ENCODE results near the gene COL2A1.
A peak's percentile ranks its signal among the peaks of the same experiment; 100 is the strongest.
"Not testable (repeated sequence)": the region's sequence is repeated elsewhere in the genome, so short reads cannot be mapped to it uniquely, and the experiment has no call there.

COL2A1 gene

DNA sequence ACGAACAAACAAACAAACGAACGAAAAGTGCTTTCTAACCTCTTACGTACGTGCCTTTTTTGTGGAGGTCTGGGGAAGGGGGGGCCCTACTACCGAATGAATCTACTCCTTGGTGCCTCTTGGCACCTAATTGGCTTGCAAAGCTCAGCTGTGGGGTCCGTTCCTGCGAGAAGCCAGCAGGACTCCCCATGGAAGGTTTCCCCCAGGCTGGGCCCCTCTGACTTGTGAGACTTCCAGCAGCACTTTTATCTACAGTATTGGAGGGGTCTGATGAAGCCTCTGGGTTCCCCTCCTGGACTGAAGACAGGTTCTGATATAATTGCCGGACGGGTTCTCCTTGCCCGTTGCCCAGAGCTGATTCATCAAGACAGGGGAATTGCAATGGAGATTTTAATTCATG is 42.1 kb downstream of the COL2A1 start:
- peaks cover 10% of the 10 kb centered on the region for H3K4me1 ChIP-seq
- no peak overlapping the region for H3K4me3 ChIP-seq
- H3K27me3 ChIP-seq (ENCODE audit: low read depth): no peaks in the 10 kb centered on the region
- no peak for DNase-seq (ENCODE audit: low spot score in 2 of 2)
- in situ Hi-C loops (cut with MboI; ENCODE audit: low sequenced_read_pairs): no loop called here
- peaks cover 9% of the 10 kb centered on the region for H3K9me3 ChIP-seq
- peaks cover 24% of the 10 kb centered on the region for H3K36me3 ChIP-seq (replicated peaks)

DNA sequence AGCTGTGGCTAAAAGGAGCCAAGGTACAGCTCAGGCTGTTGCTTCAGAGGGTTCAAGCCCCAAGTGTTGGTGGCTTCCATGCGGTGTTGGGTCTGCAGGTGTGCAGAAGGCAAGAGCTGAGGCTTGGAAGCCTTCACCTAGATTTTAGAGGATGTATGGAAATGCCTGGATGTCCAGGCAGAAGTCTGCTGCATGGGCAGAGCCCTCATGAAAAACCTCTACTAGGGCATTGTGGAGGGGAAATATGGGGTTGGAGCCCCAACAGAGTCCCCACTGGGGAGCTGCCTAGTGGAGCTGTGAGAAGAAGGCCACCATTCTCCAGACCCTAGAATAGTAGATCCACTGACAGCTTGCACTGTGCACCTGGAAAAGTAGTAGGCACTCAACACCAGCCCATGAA is 46.6 kb downstream of the COL2A1 start:
- H3K4me1 ChIP-seq; DNase-seq (ENCODE audit: low spot score in 2 of 2); H3K36me3 ChIP-seq (replicated peaks); H3K27me3 ChIP-seq (ENCODE audit: low read depth); H3K4me3 ChIP-seq; H3K9me3 ChIP-seq; in situ Hi-C loops (cut with MboI; ENCODE audit: low sequenced_read_pairs): not testable (repeated sequence)

DNA sequence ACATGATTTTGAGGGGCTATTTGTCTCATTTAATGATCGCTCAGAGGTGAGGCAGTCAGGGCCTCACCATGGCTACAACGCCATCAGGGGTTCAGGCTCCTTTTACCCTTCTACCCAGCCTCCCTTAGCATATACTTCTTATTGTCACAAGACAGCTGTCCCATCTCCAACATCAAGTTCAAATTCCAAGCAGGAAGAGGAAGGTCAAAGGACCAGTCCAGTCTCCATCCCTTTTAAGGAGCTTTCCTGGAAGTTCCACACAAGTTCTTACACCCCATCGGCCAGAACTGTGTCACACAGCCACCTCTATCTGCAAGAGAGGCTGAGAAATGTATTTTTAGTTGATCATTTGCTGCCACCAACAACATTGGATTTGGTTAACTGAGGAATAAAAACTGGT is 49.2 kb downstream of the COL2A1 start:
- Histone ChIP-seq H3K9me3 (peaks cover 9% of the 10 kb centered on the region), H3K4me1 (no peaks in the 10 kb centered on the region; the same call in 1 of the 2 replicates), H3K36me3 (replicated peaks) (no peaks in the 10 kb centered on the region), H3K4me3 (no peak overlapping the region), H3K27me3 (ENCODE audit: low read depth) (no peaks in the 10 kb centered on the region)
- DNase-seq (ENCODE audit: low spot score in 2 of 2): no peak
- in situ Hi-C loops (cut with MboI; ENCODE audit: low sequenced_read_pairs): no loop called here

DNA sequence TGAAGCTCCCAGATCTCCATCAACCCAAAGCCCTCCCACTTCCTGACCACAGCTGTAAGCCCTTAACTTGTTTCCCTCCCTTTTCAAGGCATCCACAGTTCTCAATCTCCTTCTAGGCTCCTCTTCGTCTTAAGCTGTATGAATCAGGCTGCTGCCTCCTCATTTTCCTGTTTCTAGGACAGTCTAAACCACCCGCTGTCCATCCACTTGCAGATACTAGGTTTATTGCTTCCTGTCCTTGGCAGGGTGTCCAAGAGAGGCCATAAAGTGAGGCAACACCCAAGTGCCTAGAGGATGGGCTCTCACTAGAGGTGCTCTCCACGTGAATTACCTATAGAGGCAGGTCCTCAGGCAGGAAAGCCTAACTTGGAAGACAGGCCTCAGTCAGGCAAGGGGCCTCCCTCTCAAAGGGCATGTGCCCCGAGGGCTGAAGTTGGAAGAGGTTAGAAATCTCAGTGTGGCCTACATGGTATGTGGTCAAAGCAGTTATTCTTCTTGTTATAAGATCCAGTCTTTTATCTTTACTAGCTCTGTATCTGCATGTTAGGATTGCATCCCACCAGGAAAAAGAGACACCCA is 49.7 kb downstream of the COL2A1 start:
- DNase-seq (ENCODE audit: low spot score in 2 of 2): no peak
- Histone ChIP-seq H3K36me3 (replicated peaks) (no peaks in the 10 kb centered on the region), H3K4me3 (no peak overlapping the region), H3K9me3 (peaks cover 9% of the 10 kb centered on the region), H3K27me3 (ENCODE audit: low read depth) (no peaks in the 10 kb centered on the region), H3K4me1 (no peaks in the 10 kb centered on the region; the same call in 1 of the 2 replicates)
- in situ Hi-C loops (cut with MboI; ENCODE audit: low sequenced_read_pairs): no loop called here

DNA sequence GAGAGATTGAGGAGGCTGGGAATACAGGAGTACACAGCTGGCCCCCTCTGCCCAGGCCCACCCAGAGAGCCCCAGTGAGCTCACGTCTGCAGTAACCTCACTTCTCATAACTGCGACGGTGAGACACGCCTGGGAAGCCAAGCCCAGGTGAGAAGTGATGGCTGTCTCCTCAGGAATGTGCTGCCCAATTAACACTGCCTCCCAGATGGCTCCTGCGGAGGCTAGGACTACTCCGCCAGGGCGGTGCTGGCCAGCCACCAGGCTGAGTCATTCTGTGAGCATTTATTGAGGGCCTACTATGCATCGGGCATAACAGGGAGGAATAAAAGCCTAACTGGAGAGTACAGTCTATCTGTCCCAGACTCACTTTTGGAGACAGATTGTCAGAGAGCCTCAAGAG is 50.2 kb downstream of the COL2A1 start:
- no peaks in the 10 kb centered on the region for H3K36me3 ChIP-seq (replicated peaks)
- H3K9me3 ChIP-seq: peaks cover 9% of the 10 kb centered on the region
- H3K4me1 ChIP-seq: no peaks in the 10 kb centered on the region; the same call in 1 of the 2 replicates
- in situ Hi-C loops (cut with MboI; ENCODE audit: low sequenced_read_pairs): no loop called here
- no peaks in the 10 kb centered on the region for H3K27me3 ChIP-seq (ENCODE audit: low read depth)
- no peak overlapping the region for H3K4me3 ChIP-seq
- DNase-seq (ENCODE audit: low spot score in 2 of 2): no peak

DNA sequence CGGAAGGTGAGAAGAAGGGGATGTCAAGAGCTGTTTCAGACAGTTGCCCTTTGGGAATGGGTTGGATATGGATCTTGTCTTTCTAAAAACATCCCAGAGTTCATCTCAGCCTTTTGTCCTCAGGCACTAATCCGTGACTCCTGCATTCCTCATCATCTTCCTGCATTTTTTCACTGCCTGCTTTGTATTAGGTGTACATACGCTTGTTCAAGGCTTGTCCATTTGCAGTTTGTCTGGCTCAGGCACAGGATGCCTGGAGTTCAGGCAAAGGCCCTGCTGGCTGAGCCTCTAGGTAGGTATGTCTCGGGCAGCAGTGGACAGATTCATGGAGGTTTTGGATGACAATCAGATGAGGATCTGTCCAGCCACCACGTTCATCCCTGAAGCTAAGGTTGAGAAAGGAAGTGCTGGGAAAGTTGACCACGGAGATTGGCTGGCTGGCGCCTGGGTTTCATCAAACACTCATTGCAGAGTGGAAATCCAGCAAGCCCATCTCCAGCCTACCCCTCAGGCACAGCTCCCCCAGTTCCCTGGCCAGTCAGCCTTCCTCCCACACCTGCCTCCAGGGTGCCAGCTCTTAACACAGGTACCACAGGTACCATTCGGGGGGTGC is 53.3 kb downstream of the COL2A1 start:
- Histone ChIP-seq H3K27me3 (ENCODE audit: low read depth) (no peaks in the 10 kb centered on the region), H3K4me3 (no peak overlapping the region), H3K9me3 (no peaks in the 10 kb centered on the region), H3K36me3 (replicated peaks) (no peaks in the 10 kb centered on the region), H3K4me1 (no peaks in the 10 kb centered on the region; the same call in 1 of the 2 replicates)
- DNase-seq (ENCODE audit: low spot score in 2 of 2): peak; percentile 33 to 46
- in situ Hi-C loops (cut with MboI; ENCODE audit: low sequenced_read_pairs): no loop called here

DNA sequence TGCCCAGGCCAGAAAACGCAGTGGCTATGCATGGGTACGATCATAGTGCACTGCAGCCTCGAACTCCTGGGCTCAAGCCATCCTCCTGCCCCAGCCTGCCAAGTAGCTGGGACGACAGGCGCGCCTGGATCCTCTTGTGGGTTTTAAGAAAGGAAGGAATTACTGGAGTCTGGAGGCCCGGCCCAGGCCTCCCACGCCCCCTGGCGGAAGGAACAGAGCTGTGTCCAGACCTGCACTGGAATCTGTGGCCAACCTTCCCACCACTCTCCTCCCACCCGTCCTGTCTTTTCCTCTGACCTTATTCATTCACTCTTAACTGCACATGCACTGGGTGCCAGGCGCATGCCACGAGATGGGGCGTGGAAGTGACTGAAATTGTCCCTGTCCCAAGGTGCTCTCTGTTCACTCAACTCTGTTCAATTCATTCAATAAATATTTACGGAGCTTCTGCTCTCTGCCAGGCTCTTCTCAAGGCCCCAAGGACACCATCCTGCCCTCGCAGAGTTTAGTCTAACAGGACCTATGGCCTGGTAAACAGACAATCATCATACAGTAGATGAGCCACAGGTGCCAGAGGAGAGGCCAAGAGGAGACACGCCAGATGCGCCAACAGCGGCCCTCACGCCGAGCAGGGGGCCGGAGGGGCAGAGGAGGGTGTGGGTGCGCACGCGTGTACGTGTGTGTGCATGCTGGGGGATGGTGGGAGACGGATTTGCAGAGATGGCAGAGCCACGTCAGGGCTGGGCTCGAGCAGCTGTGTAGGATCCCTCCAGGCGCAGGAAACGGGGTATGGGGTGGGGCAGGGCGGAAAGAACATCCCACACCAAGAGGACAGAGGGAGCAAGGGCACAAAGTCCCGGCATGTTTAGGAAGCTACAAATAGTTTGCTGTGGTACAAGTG is 54.6 kb downstream of the COL2A1 start:
- DNase-seq (ENCODE audit: low spot score in 2 of 2): peak; percentile 78 to 89
- in situ Hi-C loops (cut with MboI; ENCODE audit: low sequenced_read_pairs): no loop called here
- no peaks in the 10 kb centered on the region; the same call in 1 of the 2 replicates for H3K4me1 ChIP-seq
- H3K9me3 ChIP-seq: no peaks in the 10 kb centered on the region
- H3K36me3 ChIP-seq (replicated peaks): no peaks in the 10 kb centered on the region
- no peaks in the 10 kb centered on the region for H3K27me3 ChIP-seq (ENCODE audit: low read depth)
- no peak overlapping the region for H3K4me3 ChIP-seq

DNA sequence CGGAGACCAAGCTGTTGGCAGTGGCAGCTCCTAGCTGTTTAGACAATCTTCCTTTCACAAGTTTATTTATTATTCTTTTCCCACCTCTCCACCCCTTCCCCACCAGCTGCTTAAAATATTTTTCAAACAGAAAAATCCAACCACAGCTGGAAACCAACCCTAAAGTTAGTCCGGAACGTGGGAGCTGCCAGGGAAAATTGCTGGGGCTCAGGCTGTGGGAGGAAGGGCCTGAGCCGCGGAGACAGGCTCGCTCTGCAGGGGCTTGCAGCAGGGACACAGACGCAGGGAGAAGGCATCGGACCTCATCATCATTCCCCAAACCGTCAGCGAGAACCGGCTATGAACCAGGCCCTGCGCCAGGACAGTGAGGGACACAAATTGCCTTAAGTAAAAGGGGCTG is 56.9 kb downstream of the COL2A1 start:
- Histone ChIP-seq H3K4me3 (no peak overlapping the region), H3K9me3 (no peaks in the 10 kb centered on the region), H3K27me3 (ENCODE audit: low read depth) (no peaks in the 10 kb centered on the region), H3K4me1 (no peaks in the 10 kb centered on the region; the same call in 1 of the 2 replicates), H3K36me3 (replicated peaks) (no peaks in the 10 kb centered on the region)
- in situ Hi-C loops (cut with MboI; ENCODE audit: low sequenced_read_pairs): no loop called here
- no peak for DNase-seq (ENCODE audit: low spot score in 2 of 2)

DNA sequence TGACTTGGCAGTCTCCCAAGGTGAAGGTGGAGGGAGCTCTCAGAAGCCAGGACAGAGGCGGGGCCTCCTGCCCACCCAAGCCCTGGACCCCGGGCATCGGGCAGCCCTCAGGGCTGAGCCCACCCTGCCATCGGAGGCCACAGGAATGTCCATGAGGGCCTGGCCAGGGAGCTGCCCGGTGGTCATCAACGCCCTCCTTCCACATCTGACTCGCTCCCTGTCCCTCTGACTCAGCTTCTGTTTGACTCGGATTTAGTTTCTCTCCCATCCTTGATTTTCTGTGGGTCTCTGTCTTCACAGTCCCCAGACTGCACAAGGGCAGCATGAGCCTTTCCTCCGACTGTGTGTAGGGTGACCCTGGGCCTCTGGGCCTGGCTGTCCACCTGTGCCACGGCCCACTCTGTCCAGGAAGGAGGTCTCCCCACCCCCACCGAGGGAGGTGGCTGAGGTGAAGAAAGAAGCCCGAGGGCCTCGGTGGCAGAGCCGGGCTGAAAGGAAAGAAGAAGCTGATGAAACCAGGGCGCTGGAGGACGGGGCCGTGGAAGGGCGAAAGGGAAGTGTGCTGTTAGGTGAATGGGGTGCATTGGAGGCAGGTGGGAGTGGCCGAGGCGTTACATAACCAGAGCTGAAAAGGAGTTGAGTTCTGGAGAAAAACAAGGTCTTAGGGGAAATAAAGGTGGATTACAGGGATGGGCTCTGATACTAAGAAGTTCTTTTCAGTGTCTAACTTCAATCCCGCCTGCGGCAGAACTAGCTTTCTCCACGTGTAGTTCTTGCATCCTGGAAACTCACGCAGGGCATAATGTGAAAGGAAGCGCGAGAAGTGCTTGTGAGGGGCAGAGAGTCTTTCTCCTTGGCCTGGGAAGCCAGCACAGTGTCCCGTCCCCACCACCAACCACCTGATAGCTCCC is 57.6 kb downstream of the COL2A1 start:
- Histone ChIP-seq H3K27me3 (ENCODE audit: low read depth) (no peaks in the 10 kb centered on the region), H3K9me3 (no peaks in the 10 kb centered on the region), H3K4me1 (no peaks in the 10 kb centered on the region; the same call in 1 of the 2 replicates), H3K4me3 (no peak overlapping the region), H3K36me3 (replicated peaks) (no peaks in the 10 kb centered on the region)
- no peak for DNase-seq (ENCODE audit: low spot score in 2 of 2)
- in situ Hi-C loops (cut with MboI; ENCODE audit: low sequenced_read_pairs): no loop called here

DNA sequence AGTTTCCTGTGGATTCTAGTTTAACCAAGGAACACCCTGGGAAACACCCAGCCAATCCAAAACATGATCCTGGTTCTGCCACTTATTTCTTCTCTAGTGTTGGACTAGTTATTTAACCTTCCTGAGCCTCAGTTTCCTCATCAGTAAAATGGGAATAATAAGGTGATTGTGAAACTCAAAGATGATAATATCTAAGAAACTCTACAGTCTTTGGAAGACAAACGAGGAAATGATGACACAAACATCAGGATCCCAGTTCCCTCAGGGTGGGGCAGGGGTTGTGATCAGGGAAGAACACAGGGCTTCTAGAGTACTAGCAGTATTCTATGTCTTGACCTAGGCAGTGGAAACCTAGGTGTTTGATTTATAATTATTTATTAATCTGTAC is 58.9 kb downstream of the COL2A1 start:
- no peaks in the 10 kb centered on the region for H3K27me3 ChIP-seq (ENCODE audit: low read depth)
- no peak overlapping the region for H3K4me3 ChIP-seq
- no peaks in the 10 kb centered on the region for H3K4me1 ChIP-seq
- in situ Hi-C loops (cut with MboI; ENCODE audit: low sequenced_read_pairs): no loop called here
- no peak for DNase-seq (ENCODE audit: low spot score in 2 of 2)
- H3K9me3 ChIP-seq: no peaks in the 10 kb centered on the region
- H3K36me3 ChIP-seq (replicated peaks): no peaks in the 10 kb centered on the region

DNA sequence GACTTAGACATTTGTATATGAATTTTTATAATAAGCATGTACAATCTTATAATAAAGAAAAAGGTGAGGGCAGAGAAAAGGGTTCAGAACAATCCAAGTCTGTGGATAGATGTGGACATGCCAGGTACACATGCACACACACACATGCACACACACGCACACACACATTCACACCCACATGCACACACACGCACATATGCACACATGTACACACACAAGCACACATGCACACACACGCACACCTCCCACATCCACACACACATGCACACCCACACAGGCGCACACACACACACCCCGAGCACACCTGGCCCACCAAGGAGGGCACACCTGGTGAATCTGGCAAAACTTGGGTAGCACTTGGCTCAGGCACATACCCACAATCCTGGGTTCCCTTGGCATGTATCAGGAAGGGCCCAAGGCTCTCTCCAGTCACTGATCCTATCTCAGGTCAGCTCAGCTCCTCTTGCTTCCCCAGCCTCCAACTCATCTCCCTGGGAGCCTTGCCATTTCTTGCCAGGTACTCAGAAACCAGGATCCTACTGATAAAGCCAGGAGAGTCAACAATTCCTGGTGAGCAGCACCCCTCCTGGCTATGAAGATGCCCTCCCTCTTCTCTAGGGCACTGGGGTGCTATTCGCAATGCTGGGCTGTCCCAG is 59.5 kb downstream of the COL2A1 start:
- Histone ChIP-seq H3K4me1 (no peaks in the 10 kb centered on the region), H3K36me3 (replicated peaks) (no peaks in the 10 kb centered on the region), H3K9me3 (no peaks in the 10 kb centered on the region), H3K4me3 (no peak overlapping the region), H3K27me3 (ENCODE audit: low read depth) (no peaks in the 10 kb centered on the region)
- in situ Hi-C loops (cut with MboI; ENCODE audit: low sequenced_read_pairs): no loop called here
- DNase-seq (ENCODE audit: low spot score in 2 of 2): no peak

DNA sequence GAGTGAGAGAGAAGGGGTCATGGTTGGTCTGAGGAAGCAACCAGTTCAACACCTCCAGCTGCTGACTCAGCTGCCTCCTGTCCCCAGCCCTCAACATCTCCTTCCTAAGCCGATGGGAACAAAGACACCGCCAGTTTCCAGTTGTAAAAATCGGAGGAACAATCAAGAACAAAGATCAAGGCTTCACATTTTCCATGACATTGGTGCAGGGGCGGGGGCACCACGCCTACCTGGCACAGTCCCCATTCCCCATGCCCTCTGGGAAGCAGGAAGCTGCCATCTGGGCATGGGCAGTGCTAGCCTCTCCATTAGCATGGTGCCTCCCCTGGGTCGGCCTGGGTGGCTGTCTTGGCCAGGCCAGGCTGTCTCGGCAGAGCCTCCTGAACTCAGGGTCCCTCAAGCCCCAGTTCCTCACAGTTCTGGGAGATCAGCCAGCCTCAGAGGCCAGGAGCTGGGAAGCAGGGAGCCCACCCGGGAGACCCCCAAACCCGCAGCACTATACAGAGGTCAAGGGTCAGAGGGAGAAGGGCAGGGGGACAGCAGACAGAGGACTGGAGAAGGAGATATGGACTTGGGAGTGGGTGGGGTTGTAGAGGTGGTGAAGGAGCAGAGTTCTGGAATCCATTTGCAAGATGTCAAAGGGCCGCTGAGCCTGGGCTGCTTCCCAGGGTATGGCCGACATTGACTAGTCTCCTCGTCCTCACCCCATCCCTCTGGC is 60.5 kb downstream of the COL2A1 start:
- no peak overlapping the region for H3K4me3 ChIP-seq
- no peaks in the 10 kb centered on the region for H3K9me3 ChIP-seq
- no peaks in the 10 kb centered on the region for H3K27me3 ChIP-seq (ENCODE audit: low read depth)
- H3K4me1 ChIP-seq: no peaks in the 10 kb centered on the region
- in situ Hi-C loops (cut with MboI; ENCODE audit: low sequenced_read_pairs): no loop called here
- DNase-seq (ENCODE audit: low spot score in 2 of 2): no peak
- H3K36me3 ChIP-seq (replicated peaks): no peaks in the 10 kb centered on the region
